ENCODE results near the gene GATA2. TPM values are rescaled to one million over a fixed set of nuclear protein-coding genes. Genes with fewer than 3 reads are reported as not detected.

GATA2 gene
- polyA plus RNA-seq, 3 donors, result 0.07 to 0.36 TPM; not detected in 1

GRCh38 chr3:128503751-128504532 is 10.9 kb upstream of the GATA2 start:
- Mint-ChIP-seq H3K36me3 (no peaks in the 10 kb centered on the region), H3K4me1 (peaks cover 3% of the 10 kb centered on the region), H3K9me3 (peaks cover 0 to 7% (median 3%) of the 10 kb centered on the region in 7 donors), H3K4me3 (no peak overlapping the region), H3K27ac (peak overlapping the region in 1 of 7 donors; percentile 70), H3K27me3 (ENCODE audit: low read depth in 3 of 3) (peaks cover 5 to 19% (median 6%) of the 10 kb centered on the region in 3 donors)
- Histone ChIP-seq H3K79me2 (ENCODE audit: insufficient read depth, low read length) (no peaks in the 10 kb centered on the region), H2AFZ (ENCODE audit: insufficient read depth, low read depth, low read length, poor library complexity, severe bottlenecking) (no peak overlapping the region), H3K9me3 (replicated peaks in 1 of 2; ENCODE audit: control insufficient read depth in 1 of 2, insufficient read depth in 1 of 2, low read length in 2 of 2) (no peaks in the 10 kb centered on the region), H3K9ac (ENCODE audit: insufficient read depth, low read length, poor library complexity, severe bottlenecking) (no peak overlapping the region), H3K27me3 (ENCODE audit: control insufficient read depth in 2 of 2, insufficient read depth in 2 of 2, low read length in 2 of 2) (peaks cover 0 to 3% of the 10 kb centered on the region in 2 donors), H3K36me3 (replicated peaks in 1 of 2; ENCODE audit: control insufficient read depth in 1 of 2, insufficient read depth in 2 of 2, low read length in 2 of 2) (no peaks in the 10 kb centered on the region), H3K4me2 (replicated peaks; ENCODE audit: extremely low read depth, low read length, poor library complexity, severe bottlenecking) (no peak overlapping the region), H3K4me3 (replicated peaks in 1 of 3; ENCODE audit: low read depth in 2 of 3, low read length in 3 of 3) (no peak overlapping the region), H3K27ac (ENCODE audit: low read depth in 1 of 2, low read length in 2 of 2) (no peak overlapping the region), H3K4me1 (ENCODE audit: control insufficient read depth in 1 of 2, insufficient read depth in 2 of 2, low read length in 2 of 2) (no peaks in the 10 kb centered on the region), H4K20me1 (ENCODE audit: insufficient read depth, low read length) (no peaks in the 10 kb centered on the region)
- 92% methylated on average over 10 of the region's 10 CpGs for WGBS (ENCODE audit: insufficient coverage)
- intact Hi-C loops (cut with micrococcal nuclease), result no loop called here
- no peak for DNase-seq
- no peak for TF ChIP-seq CTCF (IDR thresholded peaks at IDR 0.05)

GRCh38 chr3:128503164-128503651 is 10.2 kb upstream of the GATA2 start:
- Mint-ChIP-seq H3K27ac (no peak overlapping the region), H3K27me3 (ENCODE audit: low read depth in 3 of 3) (peaks cover 8 to 25% (median 12%) of the 10 kb centered on the region in 3 donors), H3K4me1 (peaks cover 3% of the 10 kb centered on the region), H3K9me3 (peaks cover 0 to 7% (median 3%) of the 10 kb centered on the region in 7 donors), H3K36me3 (no peaks in the 10 kb centered on the region), H3K4me3 (no peak overlapping the region)
- Histone ChIP-seq H3K79me2 (ENCODE audit: insufficient read depth, low read length) (no peaks in the 10 kb centered on the region), H3K9ac (ENCODE audit: insufficient read depth, low read length, poor library complexity, severe bottlenecking) (no peak overlapping the region), H3K36me3 (replicated peaks in 1 of 2; ENCODE audit: control insufficient read depth in 1 of 2, insufficient read depth in 2 of 2, low read length in 2 of 2) (no peaks in the 10 kb centered on the region), H3K27ac (ENCODE audit: low read depth in 1 of 2, low read length in 2 of 2) (no peak overlapping the region), H3K4me2 (replicated peaks; ENCODE audit: extremely low read depth, low read length, poor library complexity, severe bottlenecking) (no peak overlapping the region), H2AFZ (ENCODE audit: insufficient read depth, low read depth, low read length, poor library complexity, severe bottlenecking) (no peak overlapping the region), H3K9me3 (replicated peaks in 1 of 2; ENCODE audit: control insufficient read depth in 1 of 2, insufficient read depth in 1 of 2, low read length in 2 of 2) (no peaks in the 10 kb centered on the region), H4K20me1 (ENCODE audit: insufficient read depth, low read length) (no peaks in the 10 kb centered on the region), H3K4me1 (ENCODE audit: control insufficient read depth in 1 of 2, insufficient read depth in 2 of 2, low read length in 2 of 2) (peaks cover 0 to under 1% of the 10 kb centered on the region in 2 donors), H3K27me3 (ENCODE audit: control insufficient read depth in 2 of 2, insufficient read depth in 2 of 2, low read length in 2 of 2) (peaks cover 0 to 7% of the 10 kb centered on the region in 2 donors), H3K4me3 (replicated peaks in 1 of 3; ENCODE audit: low read depth in 2 of 3, low read length in 3 of 3) (no peak overlapping the region)
- no peak for TF ChIP-seq CTCF (IDR thresholded peaks at IDR 0.05)
- no peak for DNase-seq
- intact Hi-C loops (cut with micrococcal nuclease), result no loop called here
- WGBS (ENCODE audit: insufficient coverage), result 93% methylated on average over 9 of the region's 12 CpGs

Data from CD14-positive monocyte (primary cell).